ENCODE results near the gene ARR3.
A peak's percentile ranks its signal among the peaks of the same experiment; 100 is the strongest.
"Not testable (repeated sequence)": the region's sequence is repeated elsewhere in the genome, so short reads cannot be mapped to it uniquely, and the experiment has no call there.

ARR3 gene

DNA sequence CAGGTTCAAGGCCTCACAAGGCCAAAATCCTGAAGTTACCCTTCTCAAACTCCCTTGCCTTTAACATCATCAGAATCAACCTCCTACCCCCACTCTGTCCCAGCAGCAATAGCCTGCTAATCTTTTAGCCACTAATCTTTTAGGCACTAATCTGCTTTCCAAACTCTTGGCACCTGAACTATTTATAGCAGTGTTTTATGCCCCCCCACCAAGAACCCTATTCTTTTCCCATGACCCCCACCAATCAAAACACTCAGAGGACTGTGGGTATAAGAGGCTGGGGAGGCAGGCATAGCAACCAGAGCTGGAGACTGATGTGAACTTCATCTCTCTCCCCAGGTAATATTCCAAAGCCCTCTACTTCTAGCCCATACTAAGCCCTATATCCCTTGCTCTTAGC lies at the start of gene ARR3:
Gene ARR3 (plus strand): TSS at position 301 of the 400 bp plus-strand sequence. CDS start 1,052 bp downstream, outside the sequence.
- DNase-seq = no peak

DNA sequence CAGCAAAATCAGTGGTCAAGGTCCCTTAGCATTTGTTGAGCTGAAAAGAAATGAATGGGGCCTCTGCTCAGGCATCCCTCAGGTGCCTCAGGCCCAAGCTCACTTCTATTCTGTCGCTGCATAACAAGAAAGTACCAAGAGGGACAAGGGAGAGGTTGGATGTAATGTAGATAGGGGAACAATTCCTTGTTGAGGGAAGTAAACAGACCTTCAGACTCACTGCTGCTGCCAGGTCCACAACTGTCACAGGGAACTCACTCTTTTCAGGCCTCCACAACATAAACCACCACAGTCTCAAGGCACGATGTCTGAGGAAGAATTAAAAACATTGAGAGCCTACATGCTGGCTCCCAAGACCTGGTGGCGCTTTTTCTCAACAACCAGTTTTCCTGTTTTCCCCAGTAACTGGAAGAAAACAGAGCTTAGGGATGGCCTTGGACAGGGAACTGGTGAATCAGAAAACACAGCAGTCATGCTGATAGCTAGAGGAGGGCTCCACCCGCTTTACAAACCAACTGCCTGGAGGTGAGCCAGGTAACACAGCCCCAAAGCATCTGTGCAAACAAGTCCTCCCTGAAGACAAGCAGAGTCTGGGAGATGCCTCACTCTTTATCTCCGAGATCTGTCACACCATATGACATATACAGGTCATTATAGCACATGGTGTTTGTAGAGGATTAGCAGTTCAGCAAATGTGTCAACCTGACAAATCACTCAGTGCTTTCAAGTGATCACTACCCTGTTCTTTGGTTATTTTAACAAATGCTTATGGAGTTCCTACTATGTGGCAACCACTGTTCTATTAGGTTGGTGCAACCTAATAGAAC lies 48.0 kb upstream of the ARR3 start:
- DNase-seq = peak; percentile 77

DNA sequence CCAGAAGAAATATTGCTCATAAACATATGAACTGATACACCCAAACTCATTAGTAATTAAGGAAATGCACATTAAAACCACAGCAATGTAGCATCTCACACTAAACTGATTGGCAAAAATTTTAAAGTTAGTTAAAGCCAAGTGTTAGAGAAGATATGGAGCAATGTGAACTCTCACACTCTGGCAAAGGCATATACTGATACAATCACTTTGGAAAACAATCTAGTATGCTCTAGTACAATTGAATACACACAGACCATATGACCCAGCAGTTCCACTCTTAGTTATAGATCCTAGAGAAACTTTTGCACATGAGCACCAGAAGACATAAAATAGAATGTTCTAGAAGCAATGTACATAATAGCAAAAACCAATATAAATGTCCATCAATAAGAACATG lies 42.1 kb upstream of the ARR3 start:
- no peak for DNase-seq

DNA sequence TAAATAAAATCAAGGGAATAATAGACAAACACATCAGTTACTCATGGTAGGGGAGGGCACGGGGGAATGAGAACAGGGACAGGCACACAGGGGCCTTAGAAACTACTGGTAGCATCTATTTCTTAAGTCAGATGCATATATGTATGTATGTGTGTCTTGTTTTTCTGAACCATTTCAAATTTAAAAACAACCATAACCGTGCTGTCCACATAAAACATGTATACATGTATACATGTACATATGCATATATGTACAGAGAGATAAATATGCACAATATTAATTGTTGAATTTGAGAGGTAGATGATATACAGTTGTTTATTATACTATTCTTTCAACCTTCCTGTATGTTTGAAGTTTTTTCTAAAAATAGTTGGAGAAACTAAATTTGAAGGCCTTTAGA lies 41.4 kb upstream of the ARR3 start:
- DNase-seq = no peak

DNA sequence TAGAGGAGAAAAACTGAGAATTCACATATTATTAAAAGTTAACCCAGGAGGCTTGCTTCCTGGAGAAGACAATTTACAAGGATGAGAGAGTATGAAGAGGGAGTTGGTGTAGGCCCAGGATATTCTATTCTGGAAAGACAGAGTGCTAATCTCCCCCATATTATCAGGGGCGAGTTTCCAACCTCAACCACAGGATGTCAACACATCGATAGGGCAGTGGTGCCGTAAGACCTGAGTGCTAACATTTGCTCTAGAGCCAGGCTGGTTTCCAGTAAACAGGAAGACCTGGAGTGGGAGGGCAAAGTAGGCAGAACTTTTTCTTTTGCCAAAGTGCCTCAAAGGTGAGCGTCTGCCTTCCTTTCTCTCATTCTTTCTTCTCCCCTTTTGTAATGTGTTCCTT lies 36.5 kb upstream of the ARR3 start:
- DNase-seq = peak; percentile 62

DNA sequence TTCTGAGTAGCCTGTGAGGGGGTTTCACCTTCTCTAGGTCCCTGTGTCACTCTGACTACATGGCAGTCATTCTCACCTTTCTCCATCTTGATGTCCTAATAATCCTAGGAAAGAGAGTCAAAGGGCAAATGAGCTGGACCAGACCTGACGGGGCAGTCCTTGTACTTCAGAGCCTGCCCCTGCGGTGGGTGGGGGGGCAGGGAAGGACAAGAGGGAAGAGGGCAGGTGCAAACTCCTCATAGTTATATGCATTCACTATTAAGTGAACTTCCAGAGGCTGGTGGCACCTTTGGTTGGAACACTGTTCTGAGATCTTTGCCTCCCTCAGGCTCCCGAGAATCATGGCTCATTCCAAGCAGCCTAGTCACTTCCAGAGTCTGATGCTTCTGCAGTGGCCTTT lies 33.8 kb upstream of the ARR3 start, which contains the start of gene AWAT1:
Gene AWAT1 (plus strand): TSS at position 301 of the 400 bp plus-strand sequence. CDS start 41 bp downstream, at position 342.
- DNase-seq = no peak

DNA sequence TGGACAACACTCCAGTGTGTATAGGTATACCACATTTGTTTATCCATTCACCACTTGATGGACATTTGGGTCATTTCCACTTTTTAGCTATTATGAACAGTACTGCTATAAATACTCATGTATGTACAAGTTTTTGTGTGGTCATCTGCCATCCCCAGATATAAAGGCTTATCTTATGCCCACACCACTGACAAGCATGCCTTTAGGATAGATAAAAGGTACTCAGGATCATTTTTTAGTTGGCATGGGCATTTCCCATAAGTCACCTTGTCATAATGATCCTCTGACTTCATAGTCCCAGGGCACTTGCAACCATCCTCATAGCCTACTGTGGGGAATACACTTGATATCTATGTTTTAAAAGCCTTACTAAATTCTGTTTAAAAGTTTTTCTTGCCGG lies 27.4 kb upstream of the ARR3 start:
- no peak for DNase-seq

DNA sequence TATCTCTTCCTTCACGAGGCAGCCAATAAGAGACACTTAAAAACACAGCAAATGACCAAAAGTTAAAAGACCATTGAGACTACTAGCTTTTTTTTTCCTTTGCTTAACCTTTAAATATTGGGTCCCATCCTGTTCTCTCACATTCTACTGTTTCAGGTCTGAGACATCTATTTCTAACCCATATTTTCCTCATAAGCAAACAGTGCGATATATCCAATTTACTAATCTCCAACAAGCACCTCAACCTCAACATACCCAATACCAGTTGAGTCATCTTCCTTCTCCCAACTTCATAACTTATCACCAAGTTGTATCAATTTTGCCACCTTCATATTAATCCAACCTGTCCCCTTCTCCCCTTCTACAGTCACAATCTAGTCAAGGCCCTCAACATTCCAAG lies 26.6 kb upstream of the ARR3 start:
- no peak for DNase-seq

DNA sequence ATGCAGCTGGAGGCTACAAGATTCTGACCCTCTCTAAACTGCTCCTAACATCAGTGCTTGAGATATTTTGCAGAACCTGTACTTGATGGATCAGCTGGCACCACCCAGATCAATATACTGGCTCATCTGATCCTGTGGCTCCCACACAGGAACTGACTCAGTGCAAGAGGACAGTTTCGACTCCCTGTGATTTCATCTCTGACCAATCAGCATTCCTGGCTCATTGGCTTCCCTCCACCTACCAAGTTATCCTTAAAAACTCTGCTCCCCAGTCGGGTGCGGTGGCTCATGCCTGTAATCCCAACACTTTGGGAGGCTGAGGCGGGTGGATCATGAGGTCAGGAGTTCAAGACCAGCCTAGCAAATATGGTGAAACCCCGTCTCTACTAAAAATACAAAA lies 24.5 kb upstream of the ARR3 start:
- not testable (repeated sequence) for DNase-seq

DNA sequence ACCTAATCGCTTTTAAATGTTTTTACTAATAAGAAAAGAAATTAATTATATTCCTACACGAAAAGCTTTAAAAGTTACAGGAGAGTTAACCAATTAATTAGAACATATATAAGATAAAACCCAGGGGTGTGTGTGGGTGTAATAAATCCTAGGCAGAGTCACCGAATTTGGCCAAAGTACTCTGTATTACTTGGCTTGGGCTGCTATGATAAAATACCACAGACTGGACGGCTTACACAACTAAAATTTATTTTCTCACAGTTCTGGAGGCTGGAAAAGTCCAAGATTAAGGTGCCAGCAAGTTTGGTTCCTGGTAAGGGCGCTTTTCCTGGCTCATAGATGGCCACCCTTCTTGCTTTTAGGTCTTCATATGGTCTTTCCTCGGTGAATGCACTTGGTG lies 23.3 kb upstream of the ARR3 start:
- no peak for DNase-seq

DNA sequence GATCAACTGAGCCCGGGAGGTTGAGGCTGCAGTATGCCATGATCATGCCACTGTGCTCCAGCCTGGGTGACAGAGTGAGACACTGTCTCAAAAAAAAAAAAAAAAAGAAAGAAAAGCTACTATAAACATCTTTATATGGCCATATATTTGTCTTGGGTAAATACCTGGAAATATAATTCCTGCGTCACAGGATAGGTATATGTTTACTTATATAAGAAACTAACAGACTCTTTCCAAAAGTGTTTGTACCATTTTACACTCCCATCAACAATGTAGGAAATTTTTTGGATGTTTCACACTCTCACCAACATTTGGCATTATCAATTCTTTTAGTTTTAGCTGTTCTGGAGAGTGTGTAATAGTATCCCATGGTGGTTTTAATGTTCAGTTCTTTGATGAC lies 20.9 kb upstream of the ARR3 start:
- no peak for DNase-seq

DNA sequence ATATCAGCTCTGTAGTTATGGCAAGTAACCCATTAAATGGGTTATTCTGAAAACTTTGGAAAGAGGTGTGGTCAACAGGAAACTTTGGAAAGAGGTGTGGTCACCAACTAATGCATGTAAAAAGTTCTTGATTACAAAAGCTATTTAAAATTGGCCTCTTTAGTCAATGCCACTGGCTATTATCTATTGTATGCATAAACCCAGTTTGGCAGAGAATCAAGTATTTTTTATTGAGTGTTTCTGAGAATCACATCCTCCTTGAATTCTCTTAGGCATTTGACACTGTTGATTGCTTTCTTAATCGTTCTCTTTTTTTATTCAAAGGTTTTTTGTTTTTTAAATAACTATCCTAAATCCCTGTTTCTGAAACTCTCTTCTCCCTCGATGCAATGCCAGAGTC lies 15.6 kb upstream of the ARR3 start:
- DNase-seq = no peak

DNA sequence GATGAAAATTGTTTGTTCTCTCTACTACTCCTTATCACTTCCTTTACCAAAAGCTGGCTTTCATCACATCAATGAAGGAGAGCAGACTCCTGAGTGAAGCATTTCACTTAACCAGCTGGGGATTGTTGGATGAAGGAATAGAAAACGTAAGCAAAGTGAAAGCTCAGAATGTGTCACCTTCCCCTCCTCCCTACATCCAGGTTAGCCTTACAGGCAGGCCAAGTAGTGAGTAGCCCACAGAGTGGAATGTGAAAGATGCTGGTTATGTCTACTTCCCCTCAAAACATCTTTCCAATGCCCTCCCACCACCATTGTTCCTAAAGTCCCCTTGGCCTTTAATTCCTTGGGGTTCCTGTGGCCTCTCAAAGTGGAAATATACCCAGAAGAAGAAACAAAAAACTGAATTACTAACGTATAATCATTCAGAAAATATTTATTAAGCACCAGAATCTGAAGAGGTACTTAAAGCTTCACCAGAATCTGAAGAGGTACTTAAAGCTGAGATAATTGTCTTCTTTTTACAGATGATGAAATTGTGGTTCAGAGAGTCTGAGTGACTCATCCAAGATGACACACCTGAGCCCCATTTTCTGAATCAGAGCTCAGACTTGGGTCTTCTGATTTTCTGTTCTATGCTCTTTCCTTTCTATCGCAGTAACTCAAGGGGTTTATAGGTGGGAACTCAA lies 14.6 kb upstream of the ARR3 start:
- peak; percentile 13 for DNase-seq

DNA sequence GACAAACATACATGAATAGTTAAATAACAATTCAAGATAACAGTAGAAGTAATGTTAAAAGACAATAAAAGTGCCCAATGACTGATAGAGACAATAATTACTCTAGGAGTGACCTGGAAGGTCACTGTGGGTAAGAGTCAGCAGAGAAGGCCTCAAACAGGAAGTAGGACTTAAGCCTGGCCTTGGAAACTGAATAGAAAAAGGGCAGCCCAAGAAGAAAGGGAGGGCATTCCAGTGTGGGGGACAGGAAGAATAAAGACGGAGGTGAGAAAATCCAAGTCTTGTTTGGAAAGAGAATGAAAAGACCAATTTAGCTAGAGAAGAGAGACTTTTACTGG lies 14.1 kb upstream of the ARR3 start:
- DNase-seq = peak; percentile 4

DNA sequence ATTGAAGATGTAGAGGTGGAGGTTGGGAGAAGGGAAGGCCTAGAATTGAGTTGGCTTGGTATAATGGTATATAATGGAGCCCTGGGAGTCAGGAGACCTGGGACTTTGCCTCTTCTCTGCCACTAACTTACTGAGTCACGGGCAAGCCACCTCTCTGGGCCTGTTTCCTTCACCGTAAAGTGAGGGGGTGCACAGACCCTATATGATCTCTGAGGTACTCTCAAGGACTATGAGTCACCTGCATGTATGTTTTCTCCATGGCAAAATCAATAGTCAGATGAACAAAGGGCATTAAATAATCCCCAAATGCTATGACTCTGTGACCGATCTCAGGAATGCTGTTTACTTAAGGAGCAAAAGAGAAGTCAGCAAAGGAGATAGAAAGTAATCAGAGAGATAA lies 13.2 kb upstream of the ARR3 start:
- no peak for DNase-seq

DNA sequence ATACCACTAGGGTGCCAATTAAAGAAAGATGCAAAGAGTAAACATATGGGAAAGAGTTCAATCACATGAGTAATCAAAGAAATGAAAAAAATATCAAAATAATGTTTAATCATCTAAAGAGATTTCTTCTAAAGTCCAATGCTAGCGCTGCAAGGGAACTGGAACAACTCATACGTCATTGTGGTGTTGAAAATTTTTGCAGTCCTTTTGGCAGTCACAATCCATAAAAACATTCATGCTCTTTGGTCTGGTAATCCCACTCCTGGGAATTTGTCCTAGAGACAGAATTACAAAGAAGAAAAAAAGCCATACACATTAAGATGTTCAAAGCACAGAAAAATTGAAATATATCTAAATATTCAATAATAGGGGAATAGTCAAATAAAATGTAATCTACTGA lies 12.7 kb upstream of the ARR3 start:
- DNase-seq = no peak

DNA sequence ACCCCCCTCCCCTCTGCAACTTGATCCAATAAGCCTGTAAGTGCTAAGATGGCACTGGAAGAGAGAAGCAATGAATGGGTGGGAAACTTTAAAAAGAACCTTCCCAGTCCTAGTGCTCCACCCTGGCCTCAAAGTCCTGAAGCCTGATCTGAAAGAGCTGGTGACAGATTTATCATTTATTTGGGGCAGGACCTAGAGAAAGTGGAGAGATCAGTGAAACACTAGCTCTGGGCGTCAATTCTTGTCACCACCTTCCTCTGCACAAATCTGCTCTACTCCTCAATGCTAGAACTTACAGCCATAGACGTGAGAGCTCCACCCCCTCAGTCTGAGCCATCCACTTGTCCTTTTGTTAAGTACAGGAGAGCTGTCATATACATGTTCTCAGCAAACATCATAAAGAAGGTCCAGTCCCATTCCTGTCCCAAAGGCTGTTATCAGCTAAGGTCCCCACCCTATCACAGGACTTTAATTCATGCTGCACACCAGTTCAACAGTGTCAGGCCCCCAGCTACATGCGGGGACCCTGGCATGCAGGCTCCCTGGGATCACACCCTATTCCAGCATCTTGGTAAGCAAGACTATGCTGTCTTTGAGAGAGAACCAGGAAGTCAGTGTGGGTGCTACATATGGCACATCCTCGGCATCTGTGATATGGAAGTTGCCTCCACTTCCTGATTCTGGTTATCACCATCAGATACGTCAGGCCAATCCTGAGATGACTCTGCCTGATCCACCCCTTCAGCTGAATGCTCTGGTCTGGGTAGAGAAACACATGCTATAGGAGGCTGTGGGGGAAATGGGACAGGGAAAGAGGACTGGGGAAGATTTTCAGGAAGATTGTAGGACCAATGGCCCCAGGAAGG lies 10.5 kb upstream of the ARR3 start:
- no peak for DNase-seq

DNA sequence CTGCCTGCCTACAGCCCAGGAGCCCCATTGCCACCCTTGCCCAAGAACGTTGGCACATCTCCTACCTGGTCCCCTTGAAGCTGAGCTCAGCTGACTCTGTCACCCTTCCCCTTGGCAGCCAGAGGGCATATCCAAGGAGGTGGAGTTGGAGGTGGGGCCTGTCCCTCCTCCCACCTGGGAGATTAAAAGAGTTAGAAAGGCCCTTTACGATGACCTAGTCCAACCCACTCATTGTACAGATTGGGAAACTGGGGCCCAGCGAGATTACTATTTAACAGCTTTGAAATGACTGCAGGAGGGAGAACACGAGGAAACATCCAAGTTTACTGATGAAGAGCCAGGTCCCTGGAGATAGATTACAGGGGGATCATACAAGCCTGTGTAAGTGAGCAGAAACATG lies 8.0 kb upstream of the ARR3 start, which contains the start of gene P2RY4:
Gene P2RY4 (minus strand): TSS at position 101 of the 400 bp plus-strand sequence. CDS start 580 bp downstream, outside the sequence.
- no peak for DNase-seq

DNA sequence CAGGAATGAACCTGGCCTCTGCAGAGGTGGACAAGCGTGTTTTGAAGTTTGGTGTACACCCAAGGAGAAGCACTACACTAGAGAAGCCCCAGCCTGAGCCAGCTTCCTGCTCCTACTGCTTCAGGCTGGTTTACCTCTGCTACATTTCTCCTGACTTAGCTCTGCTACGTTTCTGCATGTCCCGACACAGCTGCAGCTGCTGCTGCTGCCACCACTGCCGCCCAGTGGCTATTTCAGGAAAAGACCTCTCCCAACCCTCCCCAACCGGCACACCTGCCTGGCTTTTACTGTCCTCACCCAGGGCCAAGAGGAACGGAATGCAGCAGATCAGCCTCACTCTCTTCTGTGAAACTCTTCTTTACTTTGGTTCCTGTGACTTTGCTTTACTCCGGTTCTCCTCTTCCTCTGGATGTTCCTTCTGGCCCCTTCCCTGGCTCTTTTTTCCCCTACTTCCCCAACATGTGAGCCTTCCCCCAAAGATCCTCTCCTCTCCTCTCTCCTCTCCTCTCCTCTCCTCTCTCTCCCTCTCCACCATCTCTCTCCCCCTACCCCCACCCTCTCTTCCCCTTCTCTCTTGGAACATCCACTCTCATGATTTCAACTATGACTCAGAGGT lies 5.1 kb upstream of the ARR3 start:
- peak; percentile 27 for DNase-seq

DNA sequence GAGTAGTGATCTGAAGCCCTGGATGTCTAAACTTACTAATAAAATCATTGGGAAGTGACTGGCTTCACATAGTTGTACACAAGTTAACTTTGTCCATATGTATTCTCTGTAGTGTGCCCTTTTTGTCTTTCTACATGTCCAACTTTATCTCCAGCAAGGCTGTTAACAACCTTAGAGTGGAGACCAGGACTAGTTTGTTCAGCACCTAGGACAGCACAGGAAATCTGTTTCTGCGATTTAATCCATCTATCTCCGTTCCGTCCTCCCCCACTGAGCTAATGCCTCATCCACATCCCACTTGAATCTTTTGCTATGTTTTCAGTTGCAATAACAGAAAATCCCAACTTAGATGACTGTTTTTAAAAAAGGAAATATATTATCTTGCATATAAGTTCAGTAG lies 3.4 kb upstream of the ARR3 start:
- no peak for DNase-seq

DNA sequence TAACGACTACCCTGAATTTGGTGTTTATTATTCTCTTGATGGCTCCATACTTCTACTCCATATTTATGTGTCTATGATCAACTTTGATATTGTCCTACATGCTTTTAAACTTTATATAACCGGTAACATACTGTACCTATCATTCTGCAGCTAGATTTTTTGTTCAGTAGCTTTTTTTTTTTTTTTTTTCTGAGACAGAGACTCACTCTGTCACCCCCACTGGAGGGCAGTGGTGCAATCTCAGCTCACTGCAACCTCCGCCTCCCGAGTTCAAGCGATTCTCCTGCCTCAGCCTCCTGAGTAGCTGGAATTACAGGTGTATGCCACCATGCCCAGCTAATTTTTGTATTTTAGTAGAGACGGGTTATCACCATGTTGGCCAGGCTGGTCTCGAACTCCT lies 5.9 kb downstream of the ARR3 start:
- not testable (repeated sequence) for DNase-seq

DNA sequence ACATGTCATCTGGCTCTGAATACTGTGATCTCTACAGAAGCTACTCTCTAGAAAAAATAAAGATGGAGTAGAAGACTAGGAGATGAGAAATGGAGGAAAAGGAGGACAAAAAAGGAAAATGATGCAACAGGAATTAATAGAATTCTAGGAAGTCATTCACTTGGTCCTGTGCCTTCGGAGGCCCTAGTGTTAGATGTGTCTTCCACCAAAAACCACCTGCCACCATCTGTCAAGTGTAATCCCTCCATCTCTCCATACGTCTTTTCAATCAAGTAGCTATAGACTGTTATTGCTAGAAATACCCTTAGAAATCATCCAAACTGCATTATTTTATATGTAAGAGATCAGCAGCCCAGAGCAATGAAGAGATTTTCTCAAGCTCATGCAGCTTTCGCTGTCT lies 10.9 kb downstream of the ARR3 start:
- DNase-seq = no peak

DNA sequence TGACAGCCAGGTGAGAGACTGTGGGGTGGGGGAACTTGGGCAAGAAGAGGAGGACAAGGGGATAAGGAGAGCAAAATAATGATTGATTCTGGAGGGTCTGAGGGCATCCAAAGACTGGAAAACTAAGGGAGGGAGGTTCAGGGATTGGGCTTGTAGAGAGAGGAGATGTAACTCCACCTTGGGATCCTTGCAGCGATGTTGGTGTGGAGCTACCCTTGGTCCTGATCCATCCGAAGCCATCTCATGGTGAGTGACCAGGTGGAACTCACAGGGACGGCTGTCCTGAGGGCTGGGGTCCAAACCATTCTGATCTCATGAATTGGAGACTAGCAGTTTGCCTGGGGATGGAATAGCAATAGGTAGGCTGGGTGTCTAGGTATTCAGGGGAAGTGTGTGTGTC lies 12.4 kb downstream of the ARR3 start:
- no peak for DNase-seq
